ENCODE results near the gene UQCC3. TPM values are rescaled to one million over a fixed set of nuclear protein-coding genes. Genes with fewer than 3 reads are reported as not detected.

Gene UQCC3
- 1 to 10 TPM; 5.6 to 7.1 TPM for total RNA-seq

- peak within 1 kb of the TSS; percentile 92 to 100 for H3K4me3 Mint-ChIP-seq
- H3K4me1 Mint-ChIP-seq (ENCODE audit: low read depth), result peaks cover 66% of the 10 kb centered on the region
- H3K27ac Mint-ChIP-seq, result peak within 1 kb of the TSS; percentile 94
- no peaks in the 10 kb centered on the region for H3K9me3 Mint-ChIP-seq
- ATAC-seq (replicated peaks in 1 of 2) (peak; percentile 85 to 88), DNase-seq (peak; percentile 83 to 86)
- peaks cover 9 to 14% of the 10 kb centered on the region in 2 donors for H3K36me3 Mint-ChIP-seq (ENCODE audit: insufficient read depth in 2 of 2)
- H3K27me3 Mint-ChIP-seq (ENCODE audit: low read depth), result no peaks in the 10 kb centered on the region
Observed at GRCh38 chr11:62671608-62672389, at the start of gene UQCC3, which contains the start of gene LBHD1. Gene UQCC3 (plus strand): TSS chr11:62671673. CDS start chr11:62671746, 73 bp downstream. Gene LBHD1 (minus strand): TSS chr11:62672267. CDS start chr11:62670031, 2,236 bp downstream.

GRCh38 chr11:62622476-62623089 is 48.9 kb upstream of the UQCC3 start:
- Mint-ChIP-seq H3K4me1 (ENCODE audit: low read depth) (peaks cover 44% of the 10 kb centered on the region), H3K27me3 (ENCODE audit: low read depth) (no peaks in the 10 kb centered on the region)

GRCh38 chr11:62627713-62628112 is 43.8 kb upstream of the UQCC3 start:
- ATAC-seq (replicated peaks in 1 of 2) (peak; percentile 46 to 49), DNase-seq (no peak)
- H3K4me1 Mint-ChIP-seq (ENCODE audit: low read depth), result peaks cover 16% of the 10 kb centered on the region
- H3K36me3 Mint-ChIP-seq (ENCODE audit: insufficient read depth in 2 of 2), result peaks cover 18 to 31% of the 10 kb centered on the region in 2 donors
- no peaks in the 10 kb centered on the region for H3K9me3 Mint-ChIP-seq
- no peaks in the 10 kb centered on the region for H3K27me3 Mint-ChIP-seq (ENCODE audit: low read depth)
- H3K4me3 Mint-ChIP-seq, result no peak overlapping the region
- peak overlapping the region; percentile 17 for H3K27ac Mint-ChIP-seq

More at GRCh38 chr11:62622476-62623089, 48.9 kb upstream of the UQCC3 start:
- H3K36me3 Mint-ChIP-seq (ENCODE audit: insufficient read depth in 2 of 2), result peaks cover 11 to 21% of the 10 kb centered on the region in 2 donors
- peak overlapping the region; percentile 78 to 95 for H3K4me3 Mint-ChIP-seq
- DNase-seq, result no peak
- H3K9me3 Mint-ChIP-seq, result no peaks in the 10 kb centered on the region
- peak overlapping the region; percentile 90 for H3K27ac Mint-ChIP-seq
- ATAC-seq (replicated peaks in 1 of 2), result no peak

- peak overlapping the region; percentile 14 for H3K27ac Mint-ChIP-seq
- no peaks in the 10 kb centered on the region for H3K9me3 Mint-ChIP-seq
- no peak overlapping the region for H3K4me3 Mint-ChIP-seq
- DNase-seq, result no peak
- no peak for ATAC-seq (replicated peaks in 1 of 2)
- no peaks in the 10 kb centered on the region for H3K27me3 Mint-ChIP-seq (ENCODE audit: low read depth)
- peaks cover 16 to 43% of the 10 kb centered on the region in 2 donors for H3K36me3 Mint-ChIP-seq (ENCODE audit: insufficient read depth in 2 of 2)
- peaks cover 18% of the 10 kb centered on the region for H3K4me1 Mint-ChIP-seq (ENCODE audit: low read depth)
Observed at GRCh38 chr11:62632492-62632891, 39.0 kb upstream of the UQCC3 start.

- peak overlapping the region; percentile 45 to 99 for H3K4me3 Mint-ChIP-seq
- H3K27ac Mint-ChIP-seq, result no peak overlapping the region
- no peak for DNase-seq
Observed at GRCh38 chr11:62644220-62644619, 27.3 kb upstream of the UQCC3 start.

GRCh38 chr11:62645671-62645945 is 25.9 kb upstream of the UQCC3 start:
- Mint-ChIP-seq H3K4me1 (ENCODE audit: low read depth) (peaks cover 43% of the 10 kb centered on the region), H3K27me3 (ENCODE audit: low read depth) (no peaks in the 10 kb centered on the region), H3K27ac (peak overlapping the region; percentile 90), H3K4me3 (peak overlapping the region; percentile 97 to 99), H3K36me3 (ENCODE audit: insufficient read depth in 2 of 2) (peaks cover 7 to 9% of the 10 kb centered on the region in 2 donors), H3K9me3 (no peaks in the 10 kb centered on the region)
- ATAC-seq (replicated peaks in 1 of 2) (no peak), DNase-seq (peak in 1 of 2 donors; percentile 20)

More at GRCh38 chr11:62644220-62644619, 27.3 kb upstream of the UQCC3 start:
- H3K27me3 Mint-ChIP-seq (ENCODE audit: low read depth), result no peaks in the 10 kb centered on the region
- H3K4me1 Mint-ChIP-seq (ENCODE audit: low read depth), result peaks cover 54% of the 10 kb centered on the region
- H3K36me3 Mint-ChIP-seq (ENCODE audit: insufficient read depth in 2 of 2), result peaks cover 12 to 17% of the 10 kb centered on the region in 2 donors
- ATAC-seq (replicated peaks in 1 of 2), result no peak
- no peaks in the 10 kb centered on the region for H3K9me3 Mint-ChIP-seq

GRCh38 chr11:62645946-62646824 is 25.3 kb upstream of the UQCC3 start, which contains the start of gene GANAB:
Gene GANAB (minus strand): TSS chr11:62646613. CDS start chr11:62646599, 14 bp downstream.
- peak; percentile 98 to 99 for ATAC-seq (replicated peaks in 1 of 2)
- no peaks in the 10 kb centered on the region for H3K9me3 Mint-ChIP-seq
- H3K36me3 Mint-ChIP-seq (ENCODE audit: insufficient read depth in 2 of 2), result peaks cover 5 to 7% of the 10 kb centered on the region in 2 donors
- peaks cover 42% of the 10 kb centered on the region for H3K4me1 Mint-ChIP-seq (ENCODE audit: low read depth)
- peak within 1 kb of the TSS; percentile 90 for H3K27ac Mint-ChIP-seq
- peak; percentile 99 to 100 for DNase-seq
- no peaks in the 10 kb centered on the region for H3K27me3 Mint-ChIP-seq (ENCODE audit: low read depth)
- H3K4me3 Mint-ChIP-seq, result peak within 1 kb of the TSS; percentile 97 to 99

- Mint-ChIP-seq H3K4me3 (peak overlapping the region; percentile 97 to 99), H3K27me3 (ENCODE audit: low read depth) (no peaks in the 10 kb centered on the region), H3K27ac (peak overlapping the region; percentile 90), H3K4me1 (ENCODE audit: low read depth) (peaks cover 45% of the 10 kb centered on the region), H3K9me3 (no peaks in the 10 kb centered on the region), H3K36me3 (ENCODE audit: insufficient read depth in 2 of 2) (peaks cover 5 to 7% of the 10 kb centered on the region in 2 donors)
- DNase-seq (no peak), ATAC-seq (replicated peaks in 1 of 2) (no peak)
Observed at GRCh38 chr11:62646825-62647608, 24.5 kb upstream of the UQCC3 start.

GRCh38 chr11:62647609-62648005 is 23.9 kb upstream of the UQCC3 start:
- Mint-ChIP-seq H3K4me3 (no peak overlapping the region), H3K4me1 (ENCODE audit: low read depth) (peaks cover 45% of the 10 kb centered on the region), H3K27me3 (ENCODE audit: low read depth) (no peaks in the 10 kb centered on the region), H3K9me3 (no peaks in the 10 kb centered on the region), H3K27ac (no peak overlapping the region), H3K36me3 (ENCODE audit: insufficient read depth in 2 of 2) (peaks cover 5 to 7% of the 10 kb centered on the region in 2 donors)
- ATAC-seq (replicated peaks in 1 of 2) (no peak), DNase-seq (no peak)

GRCh38 chr11:62648185-62648966 is 23.1 kb upstream of the UQCC3 start:
- ATAC-seq (replicated peaks in 1 of 2) (no peak), DNase-seq (no peak)
- Mint-ChIP-seq H3K4me1 (ENCODE audit: low read depth) (peaks cover 45% of the 10 kb centered on the region), H3K9me3 (no peaks in the 10 kb centered on the region), H3K27me3 (ENCODE audit: low read depth) (no peaks in the 10 kb centered on the region), H3K36me3 (ENCODE audit: insufficient read depth in 2 of 2) (peaks cover 5 to 7% of the 10 kb centered on the region in 2 donors), H3K27ac (no peak overlapping the region), H3K4me3 (no peak overlapping the region)

- Mint-ChIP-seq H3K36me3 (ENCODE audit: insufficient read depth in 2 of 2) (peaks cover 5 to 6% of the 10 kb centered on the region in 2 donors), H3K27ac (no peak overlapping the region), H3K4me3 (no peak overlapping the region), H3K9me3 (no peaks in the 10 kb centered on the region), H3K4me1 (ENCODE audit: low read depth) (peaks cover 47% of the 10 kb centered on the region), H3K27me3 (ENCODE audit: low read depth) (no peaks in the 10 kb centered on the region)
- no peak for DNase-seq
- ATAC-seq (replicated peaks in 1 of 2), result no peak
Observed at GRCh38 chr11:62648967-62649364, 22.5 kb upstream of the UQCC3 start.

Data from activated T-cell treated with anti-CD3 and anti-CD28 coated beads, Interleukin-2, amount 50 U/mL, for 72 hours (primary cell).